Naive thymus-derived CD8-positive, alpha-beta T cell (primary cell): ENCODE results near the gene GPR35. TPM values are rescaled to one million over a fixed set of nuclear protein-coding genes. Genes with fewer than 3 reads are reported as not detected.

ENCODE experiments used
- ATAC-seq, 2 donors: fragments of 150-1000 bp; cut with Tn5 transposase in 1 of 2; sonication (Bioruptor Pico), chemical (Tn5 transposase) in 1 of 2; 1 replicate in 1 of 2; 2 replicates in 1 of 2; pipeline ENCODE4 v1.10.0; 2021; ENCODE audit warnings: mild to moderate bottlenecking in 2 of 2, moderate library complexity in 2 of 2
- POLR2A ChIA-PET: fragments of 350-600 bp; sonication (Branson Sonifier 250); formaldehyde crosslinking; loops from one replicate; lab custom pipeline; 2021; ENCODE audit warnings: antibody characterized with exemption; lab: Charles Lee
- DNase-seq, 10 donors: peaks; one replicate each; pipeline versions ENCODE4 v3.0.0 to v3.0.0-alpha.2; 2020 to 2022
- H3K27ac Mint-ChIP-seq, 10 donors: one replicate each; pipeline ENCODE4 v1.8.0; 2020 to 2022; ENCODE audit warnings: mild to moderate bottlenecking in 10 of 10, mixed read lengths in 10 of 10, moderate library complexity in 4 of 10, inconsistent platforms in 1 of 10
- H3K27me3 Mint-ChIP-seq, 5 donors: one replicate each; pipeline ENCODE4 v1.8.0; 2021 to 2022; ENCODE audit warnings: mixed read lengths in 5 of 5
- H3K36me3 Mint-ChIP-seq, 3 donors: one replicate each; pipeline ENCODE4 v1.8.0; 2020 to 2022; ENCODE audit warnings: mixed read lengths in 3 of 3, mild to moderate bottlenecking in 2 of 3, inconsistent platforms in 1 of 3
- H3K4me1 Mint-ChIP-seq, 4 donors: one replicate each; pipeline ENCODE4 v1.8.0; 2021 to 2022; ENCODE audit warnings: mixed read lengths in 4 of 4
- H3K4me3 Mint-ChIP-seq, 10 donors: one replicate each; pipeline ENCODE4 v1.8.0; 2020 to 2022; ENCODE audit warnings: mild to moderate bottlenecking in 10 of 10, mixed read lengths in 10 of 10, moderate library complexity in 6 of 10, inconsistent platforms in 1 of 10
- H3K9me3 Mint-ChIP-seq, 9 donors: one replicate each; pipeline ENCODE4 v1.8.0; 2020 to 2022; ENCODE audit warnings: mixed read lengths in 9 of 9, mild to moderate bottlenecking in 3 of 9, inconsistent platforms in 1 of 9, moderate library complexity in 1 of 9
- polyA plus RNA-seq, 3 donors: library from polyadenylated mRNA; unstranded; fragments of 300-500 nt; fragmentation: Illumina TruSeq; gene quantifications; one replicate each; pipeline ENCODE4 v1.2.3, GENCODE V29; 2021
- total RNA-seq, 8 experiments: library from RNA in 2 of 8; stranded (reverse) in 2 of 8; gene quantifications; one replicate each; pipeline ENCODE4 v1.2.3 and lab custom pipeline; 2021 to 2026

Gene GPR35
- total and polyA plus RNA-seq, 5 experiments from 2014 or later = 1.3 to 9.8 (median 1.7) TPM

DNA sequence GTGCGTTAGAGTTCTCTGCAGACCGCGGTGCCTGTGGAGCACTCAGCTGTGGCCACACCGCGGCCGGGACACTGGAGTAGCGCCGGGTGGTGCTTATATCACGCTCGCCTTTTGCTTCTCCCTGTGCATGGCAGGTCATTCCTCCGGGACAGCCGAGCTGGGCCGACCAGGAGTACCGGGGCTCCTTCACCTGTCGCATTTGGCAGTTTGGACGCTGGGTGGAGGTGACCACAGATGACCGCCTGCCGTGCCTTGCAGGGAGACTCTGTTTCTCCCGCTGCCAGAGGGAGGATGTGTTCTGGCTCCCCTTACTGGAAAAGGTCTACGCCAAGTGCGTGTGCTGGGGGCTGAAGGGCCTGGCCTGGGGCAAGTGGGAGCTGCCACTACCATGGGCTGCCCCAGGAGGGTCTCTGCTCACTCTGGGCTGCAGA is 34.6 kb upstream of the GPR35 start:
- ATAC-seq = no peak
- Mint-ChIP-seq H3K4me1 (peaks cover 26 to 57% (median 29%) of the 10 kb centered on the region in 4 donors), H3K27ac (peak overlapping the region in 1 of 10 donors; percentile 9), H3K9me3 (no peaks in the 10 kb centered on the region), H3K27me3 (no peaks in the 10 kb centered on the region), H3K4me3 (no peak overlapping the region), H3K36me3 (peaks cover 0 to 23% (median 0%) of the 10 kb centered on the region in 3 donors)
- POLR2A ChIA-PET = interaction anchor here (1.2 kb wide), 1 partner anchor 11 kb away, joined by 3 read pairs; no protein-coding TSS in a partner anchor
- DNase-seq = peak in 1 of 10 donors; percentile 55

DNA sequence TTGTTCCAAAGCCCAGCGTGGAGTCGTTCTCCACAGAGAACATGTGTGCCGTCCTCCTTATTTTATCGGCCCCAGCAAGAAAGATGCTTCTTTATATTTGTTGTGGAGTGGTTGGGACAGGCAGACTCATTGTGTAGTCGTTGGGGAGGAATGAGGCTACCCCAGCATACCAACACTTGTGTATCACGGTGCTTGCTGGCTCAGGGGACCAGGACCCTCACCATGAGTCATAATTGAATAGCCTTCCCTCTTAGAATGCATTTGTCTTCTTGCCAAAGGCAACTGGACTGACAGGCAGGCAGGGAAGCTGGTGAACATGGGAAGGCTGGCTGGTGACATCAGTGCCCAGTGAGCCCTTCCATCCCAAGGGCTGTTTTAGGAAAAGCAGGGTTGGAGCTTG is 34.1 kb upstream of the GPR35 start:
- Mint-ChIP-seq H3K4me1 (peaks cover 22 to 55% (median 25%) of the 10 kb centered on the region in 4 donors), H3K27ac (peak overlapping the region in 1 of 10 donors; percentile 66), H3K27me3 (no peaks in the 10 kb centered on the region), H3K4me3 (no peak overlapping the region), H3K36me3 (peaks cover 0 to 27% (median 0%) of the 10 kb centered on the region in 3 donors), H3K9me3 (no peaks in the 10 kb centered on the region)
- no peak for ATAC-seq
- no peak for DNase-seq
- POLR2A ChIA-PET = interaction anchor here (1.0 to 1.2 kb wide), 2 partner anchors 11 to 33 kb away, joined by 3 read pairs; no protein-coding TSS in a partner anchor

DNA sequence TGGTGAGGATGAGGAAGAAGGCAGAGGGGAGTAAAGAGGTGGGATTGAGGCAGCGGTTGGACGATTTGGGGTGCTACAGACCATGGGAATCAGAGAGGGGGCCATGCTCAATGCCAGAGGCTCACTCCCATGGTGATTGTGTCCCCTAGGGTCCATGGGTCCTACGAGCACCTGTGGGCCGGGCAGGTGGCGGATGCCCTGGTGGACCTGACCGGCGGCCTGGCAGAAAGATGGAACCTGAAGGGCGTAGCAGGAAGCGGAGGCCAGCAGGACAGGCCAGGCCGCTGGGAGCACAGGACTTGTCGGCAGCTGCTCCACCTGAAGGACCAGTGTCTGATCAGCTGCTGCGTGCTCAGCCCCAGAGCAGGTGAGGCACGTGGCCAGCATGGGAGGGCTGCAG is 33.5 kb upstream of the GPR35 start:
- no peaks in the 10 kb centered on the region for H3K9me3 Mint-ChIP-seq
- no peak for ATAC-seq
- DNase-seq = peak in 1 of 10 donors; percentile 32
- peaks cover 22 to 55% (median 25%) of the 10 kb centered on the region in 4 donors for H3K4me1 Mint-ChIP-seq
- POLR2A ChIA-PET = interaction anchor here (0.6 to 1.0 kb wide), 2 partner anchors 32 to 733 kb away, joined by 3 to 7 read pairs; no protein-coding TSS in a partner anchor
- H3K4me3 Mint-ChIP-seq = no peak overlapping the region
- H3K36me3 Mint-ChIP-seq = peaks cover 0 to 27% (median 0%) of the 10 kb centered on the region in 3 donors
- H3K27ac Mint-ChIP-seq = no peak overlapping the region
- H3K27me3 Mint-ChIP-seq = no peaks in the 10 kb centered on the region

DNA sequence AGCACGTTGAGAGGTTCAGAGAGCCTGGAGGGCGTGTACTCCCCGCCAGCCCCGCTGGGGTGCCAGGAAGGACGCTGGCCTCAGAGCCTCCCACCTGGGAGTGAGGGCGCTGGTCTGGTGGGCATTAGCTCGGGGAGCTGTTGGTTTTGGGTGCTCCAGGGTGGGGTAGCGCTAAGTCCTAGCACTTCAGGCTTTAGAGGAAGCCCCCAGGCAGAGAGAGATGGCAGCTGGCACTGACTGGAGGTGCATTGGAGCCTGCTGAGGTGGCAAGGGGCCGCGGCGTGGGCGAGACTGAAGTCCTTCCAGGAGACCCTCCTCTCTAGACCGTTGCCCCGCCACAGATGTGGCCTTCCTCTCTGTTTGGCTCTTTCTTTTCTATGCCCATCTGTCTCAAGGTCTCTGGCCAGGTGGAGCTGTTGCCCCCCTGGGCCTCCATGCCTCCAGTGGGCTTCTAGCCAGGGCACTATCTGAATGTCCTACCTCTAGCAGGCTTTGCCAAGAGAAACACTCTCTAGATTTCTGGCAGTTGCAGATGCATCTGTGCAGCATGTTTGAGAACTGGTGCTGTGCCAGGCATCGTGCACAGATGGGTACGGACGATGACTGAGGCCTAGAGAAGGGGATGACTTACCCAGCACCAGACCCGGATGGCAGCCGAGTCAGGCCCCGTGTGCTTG is 32.1 kb upstream of the GPR35 start:
- H3K4me3 Mint-ChIP-seq = no peak overlapping the region
- DNase-seq (peak in 1 of 10 donors; percentile 36), ATAC-seq (no peak)
- H3K9me3 Mint-ChIP-seq = no peaks in the 10 kb centered on the region
- POLR2A ChIA-PET = no interaction called here
- H3K36me3 Mint-ChIP-seq = peaks cover 0 to 30% (median 0%) of the 10 kb centered on the region in 3 donors
- H3K27ac Mint-ChIP-seq = no peak overlapping the region
- H3K4me1 Mint-ChIP-seq = peaks cover 10 to 44% (median 16%) of the 10 kb centered on the region in 4 donors
- no peaks in the 10 kb centered on the region for H3K27me3 Mint-ChIP-seq

DNA sequence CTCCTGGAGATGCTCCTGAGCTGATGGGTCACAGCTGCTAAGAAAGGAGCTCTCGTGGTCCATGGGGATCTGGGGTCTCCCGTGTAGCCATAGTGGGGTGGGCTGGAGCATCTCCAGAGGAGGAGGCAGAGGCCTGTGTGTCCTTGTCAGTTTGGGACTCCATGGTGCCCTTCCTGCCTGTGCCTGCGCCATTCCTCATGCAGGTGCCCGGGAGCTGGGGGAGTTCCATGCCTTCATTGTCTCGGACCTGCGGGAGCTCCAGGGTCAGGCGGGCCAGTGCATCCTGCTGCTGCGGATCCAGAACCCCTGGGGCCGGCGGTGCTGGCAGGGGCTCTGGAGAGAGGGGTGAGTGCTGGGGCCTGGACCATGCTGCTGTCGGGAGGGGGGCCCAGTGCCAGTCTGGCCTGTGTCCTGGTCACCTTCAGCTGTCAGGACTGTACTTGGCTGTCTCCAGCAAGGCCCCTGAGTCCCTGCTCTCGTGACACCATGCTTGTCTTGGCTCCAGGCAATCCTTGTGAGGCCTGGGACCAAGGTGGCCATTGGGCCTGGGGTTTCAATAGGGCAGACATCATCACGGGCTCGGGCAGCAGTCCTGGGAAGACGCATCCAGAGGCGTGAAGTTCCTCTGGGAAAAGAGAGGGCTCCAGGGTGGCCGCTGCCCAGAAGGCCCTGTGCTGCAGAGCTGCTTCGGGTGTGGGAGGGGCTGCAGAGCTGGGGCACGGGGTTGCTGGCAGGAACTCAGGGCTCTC is 31.4 kb upstream of the GPR35 start:
- peaks cover 0 to 24% (median 0%) of the 10 kb centered on the region in 3 donors for H3K36me3 Mint-ChIP-seq
- ATAC-seq (no peak), DNase-seq (peak in 1 of 10 donors; percentile 60)
- no peaks in the 10 kb centered on the region for H3K27me3 Mint-ChIP-seq
- no peak overlapping the region for H3K27ac Mint-ChIP-seq
- H3K4me1 Mint-ChIP-seq = peaks cover 3 to 37% (median 9%) of the 10 kb centered on the region in 4 donors
- H3K9me3 Mint-ChIP-seq = no peaks in the 10 kb centered on the region
- POLR2A ChIA-PET = interaction anchor here (1.2 kb wide), 1 partner anchor 22 kb away, joined by 3 read pairs; no protein-coding TSS in a partner anchor
- no peak overlapping the region for H3K4me3 Mint-ChIP-seq

DNA sequence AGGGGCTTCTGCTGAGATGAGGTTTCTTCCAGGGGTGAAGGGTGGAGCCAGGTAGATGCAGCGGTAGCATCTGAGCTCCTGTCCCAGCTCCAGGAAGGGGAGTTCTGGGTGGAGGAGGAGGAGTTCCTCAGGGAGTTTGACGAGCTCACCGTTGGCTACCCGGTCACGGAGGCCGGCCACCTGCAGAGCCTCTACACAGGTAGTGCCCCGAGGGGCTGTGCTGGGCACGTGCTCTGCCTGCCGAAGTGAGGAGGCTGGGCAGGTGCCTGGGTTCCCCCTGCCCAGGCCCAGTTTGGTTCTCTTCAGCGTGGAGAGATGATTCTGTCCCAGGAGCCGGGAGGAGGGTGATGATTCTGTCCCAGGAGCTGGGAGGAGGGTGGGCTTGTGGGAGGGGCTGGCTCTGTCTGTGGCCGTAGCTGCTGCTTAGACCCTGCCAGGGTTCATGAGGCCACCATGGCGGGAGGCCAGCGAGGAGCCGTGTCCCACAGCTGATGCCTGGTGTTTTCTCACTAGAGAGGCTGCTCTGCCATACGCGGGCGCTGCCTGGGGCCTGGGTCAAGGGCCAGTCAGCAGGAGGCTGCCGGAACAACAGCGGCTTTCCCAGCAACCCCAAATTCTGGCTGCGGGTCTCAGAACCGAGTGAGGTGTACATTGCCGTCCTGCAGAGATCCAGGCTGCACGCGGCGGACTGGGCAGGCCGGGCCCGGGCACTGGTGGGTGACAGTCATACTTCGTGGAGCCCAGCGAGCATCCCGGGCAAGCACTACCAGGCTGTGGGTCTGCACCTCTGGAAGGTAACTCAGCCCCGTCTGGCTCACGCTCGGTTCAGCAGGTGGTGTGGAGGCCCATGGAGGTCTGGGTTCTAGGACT is 30.5 kb upstream of the GPR35 start:
- Mint-ChIP-seq H3K9me3 (no peaks in the 10 kb centered on the region), H3K27me3 (no peaks in the 10 kb centered on the region), H3K4me1 (peaks cover 0 to 30% (median 5%) of the 10 kb centered on the region in 4 donors), H3K4me3 (no peak overlapping the region), H3K36me3 (peaks cover 0 to 27% (median 0%) of the 10 kb centered on the region in 3 donors), H3K27ac (peak overlapping the region in 1 of 10 donors; percentile 38)
- ATAC-seq (no peak), DNase-seq (peak in 1 of 10 donors; percentile 60)
- POLR2A ChIA-PET = interaction anchor here (1.1 to 1.2 kb wide), 2 partner anchors 23 to 81 kb away, joined by 3 read pairs; no protein-coding TSS in a partner anchor

DNA sequence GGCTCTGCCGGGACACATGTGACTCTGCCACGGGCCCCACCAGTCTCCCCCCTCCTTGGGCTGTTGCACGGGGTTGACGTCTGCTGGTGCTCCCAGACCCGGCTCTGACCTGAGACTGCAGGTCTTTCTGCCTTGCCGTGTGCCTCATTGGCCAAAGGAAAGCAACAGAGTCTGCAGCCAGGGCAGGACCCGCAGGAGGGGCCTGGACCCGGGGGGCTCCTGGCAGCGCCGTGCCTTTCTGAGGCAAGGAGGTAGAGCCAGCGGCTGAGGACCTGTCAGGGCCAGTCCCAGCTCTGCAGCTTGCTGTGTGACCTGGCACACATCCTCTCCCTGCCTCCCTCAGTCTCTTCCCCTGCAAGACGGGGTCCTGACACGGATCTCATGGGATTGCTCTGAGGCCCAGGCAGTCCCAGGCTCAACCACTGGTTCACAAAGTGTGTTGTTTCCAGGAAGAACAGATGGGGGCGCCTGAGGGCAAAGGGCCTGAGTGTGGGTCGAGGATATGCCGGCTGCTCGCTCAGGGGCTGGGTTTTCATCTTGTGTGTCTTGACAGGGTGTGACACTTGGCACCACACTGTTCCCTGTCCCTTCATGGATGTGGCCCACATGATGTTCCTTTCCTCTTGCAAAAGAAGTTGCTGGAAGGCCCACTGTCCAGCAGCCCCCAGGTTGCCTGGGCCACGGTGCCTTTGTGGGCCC is 29.8 kb upstream of the GPR35 start:
- Mint-ChIP-seq H3K36me3 (peaks cover 0 to 28% (median 0%) of the 10 kb centered on the region in 3 donors), H3K4me1 (peaks cover 0 to 25% (median 5%) of the 10 kb centered on the region in 4 donors), H3K9me3 (no peaks in the 10 kb centered on the region), H3K4me3 (no peak overlapping the region), H3K27me3 (no peaks in the 10 kb centered on the region), H3K27ac (peak overlapping the region in 4 of 10 donors; percentile 16 to 65 (median 52))
- POLR2A ChIA-PET = interaction anchor here (1.1 to 1.2 kb wide), 2 partner anchors 23 to 81 kb away, joined by 3 read pairs; no protein-coding TSS in a partner anchor
- DNase-seq (peak in 8 of 10 donors; percentile 13 to 69 (median 47)), ATAC-seq (peak; percentile 50 to 68)

DNA sequence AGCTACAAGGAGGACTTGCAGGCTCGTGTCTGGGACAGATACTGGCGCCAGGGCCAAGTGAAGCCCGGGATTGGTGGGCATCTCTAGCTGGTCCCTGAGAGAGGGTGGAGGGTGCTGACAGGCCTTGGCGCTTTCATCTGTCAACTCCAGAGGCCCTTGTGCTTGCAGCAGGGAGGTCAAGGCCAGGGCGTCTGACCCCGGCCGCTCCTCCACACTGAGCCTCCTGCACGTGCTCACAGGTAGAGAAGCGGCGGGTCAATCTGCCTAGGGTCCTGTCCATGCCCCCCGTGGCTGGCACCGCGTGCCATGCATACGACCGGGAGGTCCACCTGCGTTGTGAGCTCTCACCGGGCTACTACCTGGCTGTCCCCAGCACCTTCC is 29.2 kb upstream of the GPR35 start:
- H3K36me3 Mint-ChIP-seq = peaks cover 0 to 26% (median 0%) of the 10 kb centered on the region in 3 donors
- H3K27me3 Mint-ChIP-seq = no peaks in the 10 kb centered on the region
- H3K9me3 Mint-ChIP-seq = no peaks in the 10 kb centered on the region
- DNase-seq (no peak), ATAC-seq (no peak)
- peak overlapping the region in 4 of 10 donors; percentile 16 to 65 (median 52) for H3K27ac Mint-ChIP-seq
- no peak overlapping the region for H3K4me3 Mint-ChIP-seq
- peaks cover 0 to 22% (median 5%) of the 10 kb centered on the region in 4 donors for H3K4me1 Mint-ChIP-seq
- POLR2A ChIA-PET = no interaction called here

DNA sequence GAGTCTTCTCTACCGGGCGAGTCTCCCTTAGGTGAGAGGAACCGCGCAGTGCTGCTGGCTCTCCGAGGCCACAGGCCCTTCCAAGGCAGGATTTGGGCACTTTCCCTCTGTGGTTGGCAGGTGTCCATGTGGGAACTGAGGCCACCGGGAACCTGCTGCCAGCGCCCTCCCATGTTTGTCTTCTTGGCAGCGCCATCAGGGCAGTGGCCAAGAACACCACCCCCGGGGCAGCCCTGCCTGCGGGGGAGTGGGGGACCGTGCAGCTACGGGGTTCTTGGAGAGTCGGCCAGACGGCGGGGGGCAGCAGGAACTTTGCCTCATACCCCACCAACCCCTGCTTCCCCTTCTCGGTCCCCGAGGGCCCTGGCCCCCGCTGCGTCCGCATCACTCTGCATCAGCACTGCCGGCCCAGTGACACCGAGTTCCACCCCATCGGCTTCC is 28.8 kb upstream of the GPR35 start:
- H3K36me3 Mint-ChIP-seq = peaks cover 0 to 21% (median 0%) of the 10 kb centered on the region in 3 donors
- peaks cover 0 to 18% (median 2%) of the 10 kb centered on the region in 4 donors for H3K4me1 Mint-ChIP-seq
- DNase-seq (peak in 1 of 10 donors; percentile 53), ATAC-seq (no peak)
- no peak overlapping the region for H3K27ac Mint-ChIP-seq
- H3K4me3 Mint-ChIP-seq = no peak overlapping the region
- POLR2A ChIA-PET = no interaction called here
- H3K9me3 Mint-ChIP-seq = no peaks in the 10 kb centered on the region
- no peaks in the 10 kb centered on the region for H3K27me3 Mint-ChIP-seq

DNA sequence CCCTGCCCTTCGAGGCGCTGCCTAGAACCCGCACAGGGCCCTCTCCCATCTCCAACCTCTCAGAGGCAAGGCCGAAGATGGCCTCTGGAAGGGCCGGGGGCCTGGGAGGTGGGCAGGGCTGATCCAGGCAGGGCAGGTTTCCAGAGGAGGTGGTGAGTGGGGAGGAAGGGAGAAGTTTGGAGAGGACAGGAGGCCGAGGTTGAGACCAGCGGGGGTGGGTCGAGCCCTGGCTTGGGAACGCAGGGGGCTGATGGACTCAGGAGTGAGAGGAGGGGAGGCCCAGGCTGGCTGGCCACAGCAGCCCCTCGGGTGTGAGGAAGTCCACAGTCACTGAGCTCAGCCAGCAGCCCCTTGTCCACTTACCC is 28.2 kb upstream of the GPR35 start:
- DNase-seq (peak in 1 of 10 donors; percentile 16), ATAC-seq (no peak)
- Mint-ChIP-seq H3K4me1 (peaks cover 0 to 17% (median under 1%) of the 10 kb centered on the region in 4 donors), H3K27ac (no peak overlapping the region), H3K9me3 (no peaks in the 10 kb centered on the region), H3K4me3 (no peak overlapping the region), H3K27me3 (no peaks in the 10 kb centered on the region), H3K36me3 (peaks cover 0 to 18% (median 0%) of the 10 kb centered on the region in 3 donors)
- POLR2A ChIA-PET = no interaction called here

DNA sequence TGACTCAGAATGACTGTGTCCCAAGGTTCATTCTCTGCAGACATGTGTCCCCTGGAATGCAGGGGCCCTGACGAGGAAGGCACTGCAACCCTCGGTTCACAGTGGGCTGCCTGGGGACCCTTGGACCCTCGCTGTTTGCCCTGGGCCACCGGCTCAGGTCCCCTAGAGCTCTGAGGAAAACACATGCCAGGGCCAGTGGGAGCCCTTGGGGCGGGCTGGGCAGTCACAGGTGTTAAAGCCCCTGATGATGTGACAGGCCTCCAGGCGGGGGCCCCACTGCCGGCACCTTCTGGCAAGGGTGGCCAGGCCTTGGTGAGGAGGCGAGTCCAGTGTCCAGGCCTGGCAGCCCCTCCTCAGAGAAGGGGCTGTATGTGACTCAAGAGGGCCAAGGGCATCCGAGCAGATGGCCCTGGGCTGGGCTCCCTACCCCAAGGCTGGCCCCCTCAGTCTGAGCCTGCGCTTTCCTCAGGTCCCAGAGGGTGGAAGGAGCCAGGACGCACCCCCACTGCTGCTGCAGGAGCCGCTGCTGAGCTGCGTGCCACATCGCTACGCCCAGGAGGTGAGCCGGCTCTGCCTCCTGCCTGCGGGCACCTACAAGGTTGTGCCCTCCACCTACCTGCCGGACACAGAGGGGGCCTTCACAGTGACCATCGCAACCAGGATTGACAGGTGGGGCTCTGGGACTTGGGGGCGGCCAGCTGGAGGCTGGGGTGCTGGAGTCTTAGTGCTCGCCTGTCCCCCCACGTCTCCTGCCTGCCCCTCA is 27.7 kb upstream of the GPR35 start:
- peak in 1 of 10 donors; percentile 30 for DNase-seq
- Mint-ChIP-seq H3K27me3 (no peaks in the 10 kb centered on the region), H3K27ac (no peak overlapping the region), H3K9me3 (no peaks in the 10 kb centered on the region), H3K36me3 (peaks cover 0 to 16% (median 0%) of the 10 kb centered on the region in 3 donors), H3K4me1 (peaks cover 0 to 13% (median under 1%) of the 10 kb centered on the region in 4 donors), H3K4me3 (no peak overlapping the region)
- POLR2A ChIA-PET = no interaction called here
- no peak for ATAC-seq
